Caco-2 (cell line): ENCODE data around the gene ANKRD23. TPM values are rescaled to one million over a fixed set of nuclear protein-coding genes. Genes with fewer than 3 reads are reported as not detected.

Experiments used
- BruUV-seq: library from RNA; stranded (reverse); fragments of 400-500 nt; replicated peaks from 2 replicates; lab custom pipeline; 2021; lab: Mats Ljungman, UMichigan
- CTCF ChIA-PET: fragments of 300-600 bp; sonication (Branson Sonifier 250); formaldehyde crosslinking; loops from one replicate; lab custom pipeline; 2022; ENCODE audit warnings: antibody characterized with exemption; lab: Charles Lee
- POLR2A ChIA-PET: fragments of 300-600 bp; sonication (Branson Sonifier 250); formaldehyde crosslinking; loops from one replicate; lab custom pipeline; 2022; ENCODE audit warnings: antibody characterized with exemption; lab: Charles Lee
- DNase-seq, 2 experiments: peaks; one replicate each; pipeline versions ENCODE4 v3.0.0 to v3.0.0-alpha.2; 2020 to 2022
- H3K27me3 ChIP-seq: replicated peaks from 2 replicates; pipeline ENCODE4 v1.6.0; 2011; ENCODE audit warnings: low read length; ENCODE audit not compliant: control insufficient read depth, insufficient read depth
- H3K36me3 ChIP-seq: 2 replicates; pipeline ENCODE4 v1.5.1; 2011; ENCODE audit warnings: low read length; ENCODE audit not compliant: control insufficient read depth, insufficient read depth
- H3K4me1 ChIP-seq: fragments of 250-450 bp; sonication (Bioruptor Pico); 2 replicates; pipeline ENCODE4 v1.5.1; 2020; ENCODE audit warnings: mild to moderate bottlenecking
- H3K4me3 ChIP-seq: 2 replicates; pipeline ENCODE4 v1.5.1; 2011; ENCODE audit warnings: low read depth, mild to moderate bottlenecking, control low read depth, low read length
- H3K9me3 ChIP-seq: fragments of 250-450 bp; sonication (Bioruptor Pico); 2 replicates; pipeline ENCODE4 v1.5.1; 2020; ENCODE audit warnings: mild to moderate bottlenecking, moderate library complexity
- H3K27ac Mint-ChIP-seq: one replicate; pipeline ENCODE4 v1.8.0; 2022; ENCODE audit warnings: mixed read lengths; ENCODE audit not compliant: unreplicated experiment
- H3K27me3 Mint-ChIP-seq: one replicate; pipeline ENCODE4 v1.8.0; 2022; ENCODE audit warnings: mixed read lengths; ENCODE audit not compliant: insufficient read depth, unreplicated experiment
- H3K36me3 Mint-ChIP-seq: one replicate; pipeline ENCODE4 v1.8.0; 2022; ENCODE audit warnings: mild to moderate bottlenecking, mixed read lengths; ENCODE audit not compliant: insufficient read depth, unreplicated experiment
- H3K4me1 Mint-ChIP-seq: one replicate; pipeline ENCODE4 v1.8.0; 2022; ENCODE audit warnings: low read depth, mixed read lengths; ENCODE audit not compliant: unreplicated experiment
- H3K4me3 Mint-ChIP-seq: one replicate; pipeline ENCODE4 v1.8.0; 2022; ENCODE audit warnings: mild to moderate bottlenecking, moderate library complexity, mixed read lengths; ENCODE audit not compliant: unreplicated experiment
- H3K9me3 Mint-ChIP-seq: one replicate; pipeline ENCODE4 v1.8.0; 2022; ENCODE audit warnings: mixed read lengths; ENCODE audit not compliant: unreplicated experiment
- CTCF ChIP-seq, 2 experiments: fragments of 200-600 bp in 1 of 2; IDR thresholded peaks; 1 replicate in 1 of 2; 2 replicates in 1 of 2; pipeline versions ENCODE4 v1.5.1 to v1.8.0; 2011 to 2022; ENCODE audit warnings: antibody characterized with exemption in 1 of 2, control low read depth in 1 of 2, inconsistent platforms in 1 of 2, low read depth in 1 of 2, low read length in 1 of 2, mild to moderate bottlenecking in 1 of 2, moderate library complexity in 1 of 2; ENCODE audit not compliant: insufficient read depth in 1 of 2, severe bottlenecking in 1 of 2, unreplicated experiment in 1 of 2
- intact Hi-C: fragments of 100-400 bp; cut with micrococcal nuclease; formaldehyde crosslinking; loops from one replicate; pipeline ENCODE4 v1.10.0; 2022; ENCODE audit not compliant: unreplicated experiment
- total RNA-seq: library from RNA; stranded (reverse); gene quantifications from 2 replicates; pipeline ENCODE4 v1.2.3, GENCODE V29; 2022

Gene ANKRD23
- total RNA-seq, 1 experiment from 2014 or later, result 2.5 TPM

DNA sequence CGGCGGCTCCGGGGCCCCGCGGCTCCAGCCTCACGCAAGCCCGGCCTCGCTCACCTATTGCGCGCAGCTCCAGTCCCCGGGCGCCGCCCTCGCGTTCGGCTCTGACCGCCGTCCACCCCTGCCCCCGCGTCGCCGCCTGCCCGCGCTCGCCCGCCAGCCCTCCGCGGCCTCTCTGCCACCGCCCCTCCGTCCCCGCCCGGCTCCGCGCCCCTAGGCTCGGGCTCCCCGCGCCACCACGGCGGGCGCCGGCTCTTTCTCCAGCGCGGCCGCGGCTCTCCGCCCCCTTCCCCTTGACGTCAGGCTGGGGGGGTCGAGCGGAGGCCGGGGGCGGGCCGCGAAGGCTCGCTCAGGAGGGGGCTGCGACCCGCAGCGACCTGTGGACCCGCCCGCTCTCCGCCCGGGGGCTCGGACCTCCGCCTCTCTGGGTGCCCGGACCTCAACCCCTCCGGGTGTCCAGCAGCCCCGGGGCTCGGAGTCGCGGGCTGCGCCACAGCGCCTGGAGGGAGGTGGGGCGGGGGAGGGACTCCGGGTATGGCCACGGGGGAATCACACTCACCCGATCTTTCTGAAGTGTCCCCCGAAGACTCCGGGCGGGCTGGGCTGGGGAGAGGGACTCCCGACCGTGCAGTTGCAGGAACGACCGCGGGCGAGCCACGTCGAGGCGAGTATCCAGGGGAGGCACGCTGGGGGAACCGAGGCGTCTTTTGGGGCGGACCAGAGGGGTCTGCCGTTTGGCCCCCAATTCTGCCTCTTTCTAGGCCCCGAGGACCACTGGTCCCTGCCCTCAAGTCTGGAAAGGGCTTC is 26.2 kb upstream of the ANKRD23 start, which contains the start of gene SEMA4C:
TSS of gene SEMA4C (minus strand) at position 259 of the 804 bp plus-strand sequence. CDS start 2,194 bp downstream, outside the sequence.
- intact Hi-C loops, result loop anchor here (2.0 kb wide), 2 partner anchors 53 to 243 kb away; partner anchors contain the start of genes ANKRD36 and CNNM3
- no peaks in the 10 kb centered on the region for H3K27me3 ChIP-seq
- H3K9me3 ChIP-seq, result no peaks in the 10 kb centered on the region
- H3K4me3 ChIP-seq, result peak within 1 kb of the TSS; percentile 95
- H3K36me3 Mint-ChIP-seq, result peaks cover 14% of the 10 kb centered on the region
- TF ChIP-seq CTCF (IDR thresholded peaks at IDR 0.05; ENCODE audit: insufficient read depth in 1 of 2, low read depth in 1 of 2, low read length in 1 of 2, severe bottlenecking in 1 of 2, unreplicated experiment in 1 of 2), result no peak
- BruUV-seq, result no TSS peak
- H3K4me1 Mint-ChIP-seq, result no peaks in the 10 kb centered on the region
- peak in 1 of 2 experiments; percentile 71 for DNase-seq
- peaks cover 2% of the 10 kb centered on the region; the same call in 1 of the 2 replicates for H3K36me3 ChIP-seq
- H3K4me1 ChIP-seq, result peaks cover 20% of the 10 kb centered on the region
- peak within 1 kb of the TSS; percentile 78 for H3K4me3 Mint-ChIP-seq
- no peaks in the 10 kb centered on the region for H3K9me3 Mint-ChIP-seq
- ChIA-PET CTCF (interaction anchor here (3.3 kb wide), 1 partner anchor 12 kb away, joined by 71 read pairs; the partner anchor contains the start of gene ANKRD39), POLR2A (interaction anchor here (0.5 to 0.9 kb wide), 2 partner anchors 12 kb away, joined by 3 read pairs; partner anchors contain the start of gene ANKRD39)
- H3K27ac Mint-ChIP-seq, result peak within 1 kb of the TSS; percentile 70
- H3K27me3 Mint-ChIP-seq, result no peaks in the 10 kb centered on the region

- H3K27ac Mint-ChIP-seq, result no peak overlapping the region
- no peaks in the 10 kb centered on the region for H3K9me3 Mint-ChIP-seq
- H3K27me3 Mint-ChIP-seq, result no peaks in the 10 kb centered on the region
- ChIA-PET CTCF (interaction anchor here (0.6 to 3.3 kb wide), 7 partner anchors 10 to 82 kb away, joined by 3 to 71 read pairs (median 10); partner anchors contain the start of gene ANKRD39), POLR2A (interaction anchor here (1.7 kb wide), 1 partner anchor 11 kb away, joined by 23 read pairs; the partner anchor contains the start of gene ANKRD39)
- no peak for TF ChIP-seq CTCF (IDR thresholded peaks at IDR 0.05; ENCODE audit: insufficient read depth in 1 of 2, low read depth in 1 of 2, low read length in 1 of 2, severe bottlenecking in 1 of 2, unreplicated experiment in 1 of 2)
- Histone ChIP-seq H3K36me3 (peaks cover 4% of the 10 kb centered on the region), H3K4me1 (peaks cover 20% of the 10 kb centered on the region), H3K4me3 (peak overlapping the region; percentile 95), H3K9me3 (no peaks in the 10 kb centered on the region), H3K27me3 (no peaks in the 10 kb centered on the region)
- H3K36me3 Mint-ChIP-seq, result peaks cover 14% of the 10 kb centered on the region
- peak overlapping the region; percentile 78 for H3K4me3 Mint-ChIP-seq
- no TSS peak for BruUV-seq
- DNase-seq, result peak; percentile 71 to 73
- intact Hi-C loops, result loop anchor here (2.0 kb wide), 2 partner anchors 53 to 243 kb away; partner anchors contain the start of genes ANKRD36 and CNNM3
- H3K4me1 Mint-ChIP-seq, result no peaks in the 10 kb centered on the region
These were observed 25.5 kb upstream of the ANKRD23 start for GRCh38 chr2:96869281-96869821.
